Measurements from ENCODE around the gene ZFP1.

GRCh38 chr16:75130150-75130771 lies 18.1 kb upstream of the ZFP1 start:
- TF ChIP-seq CTCF (conservative IDR thresholded peaks at IDR 0.05; ENCODE audit: low read depth, low read length): peak; percentile 34; the same call in 1 of the 2 replicates
- TF ChIP-seq EZH2 (IDR thresholded peaks at IDR 0.05; ENCODE audit: borderline replicate concordance, low read depth, low read length, poor library complexity, severe bottlenecking): no peak

Data from A673 (cell line).